Heart right ventricle (tissue), 16 donors: ENCODE results near the gene SERPINB6. TPM values are rescaled to one million over a fixed set of nuclear protein-coding genes. Genes with fewer than 3 reads are reported as not detected.

Experiments
- ATAC-seq, 8 donors: fragments of 200-7000 bp; cut with Tn5 transposase; one replicate each; pipeline ENCODE4 v1.9.1; 2020; ENCODE audit warnings: mild to moderate bottlenecking in 8 of 8, moderate library complexity in 8 of 8, moderate number of reproducible peaks in 1 of 8
- DNase-seq, 2 donors: peaks; one replicate each; pipeline ENCODE4 v3.0.0-alpha.2; 2020
- H3K27ac ChIP-seq, 10 donors: fragments of 200-600 bp; sonication (generic) in 2 of 10; one replicate each; pipeline versions ENCODE4 v1.5.0 to v1.8.0; 2020 to 2022; ENCODE audit warnings: mild to moderate bottlenecking in 3 of 10
- H3K27me3 ChIP-seq, 7 donors: fragments of 200-600 bp; one replicate each; pipeline ENCODE4 v1.8.0; 2021 to 2022; ENCODE audit warnings: mild to moderate bottlenecking in 2 of 7
- H3K36me3 ChIP-seq, 9 donors: fragments of 200-600 bp; sonication (generic) in 1 of 9; one replicate each; pipeline versions ENCODE4 v1.5.0 to v1.8.0; 2020 to 2022; ENCODE audit warnings: mild to moderate bottlenecking in 2 of 9
- H3K4me1 ChIP-seq, 9 donors: fragments of 200-600 bp; sonication (generic) in 1 of 9; one replicate each; pipeline versions ENCODE4 v1.5.0 to v1.8.0; 2020 to 2022; ENCODE audit warnings: mild to moderate bottlenecking in 4 of 9
- H3K4me3 ChIP-seq, 10 donors: fragments of 200-600 bp; sonication (generic) in 2 of 10; one replicate each; pipeline versions ENCODE4 v1.5.0 to v1.8.0; 2020 to 2022; ENCODE audit warnings: mild to moderate bottlenecking in 7 of 10, moderate library complexity in 2 of 10
- H3K9me3 ChIP-seq, 11 donors: fragments of 200-600 bp in 10 of 11; sonication (generic) in 2 of 11; one replicate each; pipeline versions ENCODE4 v1.5.0 to v1.8.0; 2013 to 2022; ENCODE audit warnings: mild to moderate bottlenecking in 2 of 11, control low read depth in 1 of 11, moderate library complexity in 1 of 11
- CTCF ChIP-seq, 9 donors: fragments of 200-600 bp; sonication (generic) in 2 of 9; IDR thresholded peaks; one replicate each; pipeline versions ENCODE4 v1.5.0 to v1.8.0; 2021 to 2022; ENCODE audit warnings: antibody characterized with exemption in 9 of 9, mild to moderate bottlenecking in 5 of 9, moderate library complexity in 1 of 9
- WGBS, 2 donors: extraction: QIAGEN DNeasy Blood & Tissue Kit; methylation state at CpG; one replicate each; pipeline ENCODE4 v1.1.7; 2013; ENCODE audit warnings: inconsistent platforms in 1 of 2; 5-methylcytosine and 5-hydroxymethylcytosine counted together
- intact Hi-C, 10 donors: fragments of 100-400 bp; cut with DNase I; formaldehyde crosslinking; loops; one replicate each; pipeline versions ENCODE4 v1.11.1 to v1.14.2; 2022
- polyA plus RNA-seq, 2 donors: library from polyadenylated mRNA; stranded (reverse); fragments of 200-250 nt; gene quantifications; one replicate each; pipeline ENCODE4 v1.2.3, GENCODE V29; 2013
- total RNA-seq, 10 donors: library from RNA; stranded (reverse); fragmentation: NEBNext Ultra II Directional in 3 of 10; extraction: Animal tissue kit (Norgen Biotek cat#: 25700) in 3 of 10; gene quantifications; one replicate each; pipeline versions ENCODE4 v1.2.1 to v1.2.4, GENCODE V29; 2021 to 2023
- donor health status: Arrhythmogenic right ventricular cardiomyopathy.
- donor health status: ischemic (EF 13 %, LVEDD 7.1; RV severe dilation, severe dysfunction).
- donor health status: healthy with polysubstance abuse.
- donor health status: DM: no; HTN: yes; CAD: no.
- donor health status: DM: no; HTN: no; CAD: no.
- donor health status: ischemic (EF 25% LVEDD 6.9; RV normal size, moderate dysfunction).
- donor health status: ischemic (EF 25% LVEDD 5.7; RV mildly dilated, moderate dysfunction).
- donor health status: healthy.
- donor health status: DM: yes; HTN: yes; CAD: no.
- donor health status: Ischemic cardiomyopathy.
- donor health status: ischemic (EF 35%, LVEDD 5.7; RV mildly dilated, moderate dysfunction).
- donor health status: nonischemic (EF 11% LVEDD 7.7; RV severe dilation, severe dysfunction).
- donor health status: DM: yes; HTN: yes; CAD: no.
- donor health status: PGD.
- donor health status: ischemic (EF 29% LVEDD 5.4; RV normal size, mild dysfunction).
- donor health status: nonischemic (EF 23%, LVEDD 6.1; RV moderate dilation, normal function).

SERPINB6 gene
- total and polyA plus RNA-seq, 12 donors: 138 to 261 (median 175) TPM

- no peaks in the 10 kb centered on the region for H3K36me3 ChIP-seq
- no peaks in the 10 kb centered on the region for H3K27me3 ChIP-seq
- no peak overlapping the region for H3K4me3 ChIP-seq
- DNase-seq (peak in 1 of 2 donors; percentile 58), ATAC-seq (peak in 7 of 8 donors; percentile 13 to 77 (median 66))
- WGBS, 2 donors: 81 to 85% methylated on average over 26 to 34 of the region's 34 CpGs
- peaks cover 9 to 44% (median 24%) of the 10 kb centered on the region in 9 donors for H3K4me1 ChIP-seq
- peak overlapping the region; percentile 3 to 79 (median 64) for H3K27ac ChIP-seq
- H3K9me3 ChIP-seq: peaks cover 0 to 5% (median 0%) of the 10 kb centered on the region in 11 donors
- TF ChIP-seq CTCF (IDR thresholded peaks at IDR 0.05): no peak
- intact Hi-C loops: loop anchor here in 5 of 10 donors (10.0 kb wide), 3 partner anchors 45 to 155 kb away; no protein-coding TSS in a partner anchor
These were observed 31.9 kb downstream of the SERPINB6 start for GRCh38 chr6:2939315-2940009.

GRCh38 chr6:2938632-2939083 lies 32.7 kb downstream of the SERPINB6 start:
- no peak overlapping the region for H3K4me3 ChIP-seq
- H3K9me3 ChIP-seq: peaks cover 0 to 5% (median 0%) of the 10 kb centered on the region in 11 donors
- intact Hi-C loops: loop anchor here in 5 of 10 donors (10.0 kb wide), 3 partner anchors 46 to 154 kb away; no protein-coding TSS in a partner anchor
- H3K4me1 ChIP-seq: peaks cover 9 to 36% (median 19%) of the 10 kb centered on the region in 9 donors
- peak overlapping the region in 9 of 10 donors; percentile 3 to 79 (median 66) for H3K27ac ChIP-seq
- ATAC-seq (peak in 4 of 8 donors; percentile 5 to 11 (median 6)), DNase-seq (no peak)
- no peaks in the 10 kb centered on the region for H3K27me3 ChIP-seq
- H3K36me3 ChIP-seq: no peaks in the 10 kb centered on the region
- 82% methylated on average over 9 of the region's 9 CpGs for WGBS, 2 donors
- TF ChIP-seq CTCF (IDR thresholded peaks at IDR 0.05): peak in 1 of 9 donors; percentile 13

GRCh38 chr6:2938004-2938631 lies 33.2 kb downstream of the SERPINB6 start:
- intact Hi-C loops: loop anchor here in 5 of 10 donors (10.0 kb wide), 3 partner anchors 47 to 153 kb away; no protein-coding TSS in a partner anchor
- peak in 7 of 8 donors; percentile 29 to 86 (median 58) for ATAC-seq
- no peaks in the 10 kb centered on the region for H3K27me3 ChIP-seq
- peak overlapping the region in 8 of 10 donors; percentile 34 to 79 (median 68) for H3K27ac ChIP-seq
- H3K36me3 ChIP-seq: no peaks in the 10 kb centered on the region
- TF ChIP-seq CTCF (IDR thresholded peaks at IDR 0.05): no peak
- WGBS, 2 donors: 55 to 67% methylated on average over 16 of the region's 16 CpGs
- peaks cover 0 to 5% (median 0%) of the 10 kb centered on the region in 11 donors for H3K9me3 ChIP-seq
- no peak for DNase-seq
- peaks cover 6 to 31% (median 14%) of the 10 kb centered on the region in 9 donors for H3K4me1 ChIP-seq
- no peak overlapping the region for H3K4me3 ChIP-seq

GRCh38 chr6:2937627-2938003 lies 33.8 kb downstream of the SERPINB6 start:
- Histone ChIP-seq H3K9me3 (peaks cover 0 to 5% (median 0%) of the 10 kb centered on the region in 11 donors), H3K36me3 (no peaks in the 10 kb centered on the region), H3K27me3 (no peaks in the 10 kb centered on the region), H3K4me3 (no peak overlapping the region), H3K27ac (peak overlapping the region in 5 of 10 donors; percentile 1 to 79 (median 50)), H3K4me1 (peaks cover 1 to 27% (median 10%) of the 10 kb centered on the region in 9 donors)
- 91 to 98% methylated on average over 3 of the region's 3 CpGs for WGBS, 2 donors
- no peak for TF ChIP-seq CTCF (IDR thresholded peaks at IDR 0.05)
- intact Hi-C loops: loop anchor here in 5 of 10 donors (10.0 kb wide), 3 partner anchors 47 to 153 kb away; no protein-coding TSS in a partner anchor
- DNase-seq (no peak), ATAC-seq (no peak)
